Upper lobe of left lung (tissue), 6 donors: ENCODE results near the gene TMSB10. TPM values are rescaled to one million over a fixed set of nuclear protein-coding genes. Genes with fewer than 3 reads are reported as not detected.

Experiments
- ATAC-seq, 2 donors: fragments of 200-7000 bp; cut with Tn5 transposase; one replicate each; pipeline ENCODE4 v1.9.1; 2022; ENCODE audit warnings: mild to moderate bottlenecking in 2 of 2, moderate library complexity in 2 of 2; ENCODE audit not compliant: low FRiP score in 2 of 2
- DNase-seq, 2 donors: peaks; one replicate each; pipeline ENCODE4 v3.0.0-alpha.2; 2019 to 2020
- H3K27ac ChIP-seq, 4 donors: fragments of 200-600 bp; sonication (generic); one replicate each; pipeline ENCODE4 v1.5.1; 2016 to 2019
- H3K27me3 ChIP-seq, 4 donors: fragments of 200-600 bp; sonication (generic); one replicate each; pipeline ENCODE4 v1.5.1; 2017 to 2019
- H3K36me3 ChIP-seq, 4 donors: fragments of 200-600 bp; sonication (generic); one replicate each; pipeline ENCODE4 v1.5.1; 2016 to 2019
- H3K4me1 ChIP-seq, 4 donors: fragments of 200-600 bp; sonication (generic); one replicate each; pipeline ENCODE4 v1.5.1; 2018 to 2019
- H3K4me3 ChIP-seq, 4 donors: fragments of 200-600 bp; sonication (generic); one replicate each; pipeline ENCODE4 v1.5.1; 2017 to 2019; ENCODE audit warnings: mild to moderate bottlenecking in 2 of 4, moderate library complexity in 1 of 4
- H3K9me3 ChIP-seq, 4 donors: fragments of 200-600 bp; sonication (generic); one replicate each; pipeline ENCODE4 v1.5.1; 2018 to 2019
- CTCF ChIP-seq, 6 experiments: fragments of 450-650 bp in 4 of 6; fragments of 200-600 bp in 2 of 6; sonication (generic) in 2 of 6; IDR thresholded peaks; one replicate each; pipeline ENCODE4 v1.5.1; 2016 to 2019; ENCODE audit warnings: antibody characterized with exemption in 6 of 6
- EP300 ChIP-seq, 4 donors: sonication (generic); formaldehyde crosslinking; IDR thresholded peaks; one replicate each; pipeline ENCODE4 v1.5.1; 2017; ENCODE audit warnings: antibody characterized with exemption in 4 of 4, control low read depth in 2 of 4
- POLR2A ChIP-seq, 4 donors: fragments of 450-650 bp; IDR thresholded peaks; one replicate each; pipeline ENCODE4 v1.5.1; 2016 to 2017; ENCODE audit warnings: antibody characterized with exemption in 4 of 4, mild to moderate bottlenecking in 2 of 4
- POLR2AphosphoS5 ChIP-seq, 2 donors: sonication (generic); formaldehyde crosslinking; IDR thresholded peaks; one replicate each; pipeline ENCODE4 v1.5.1; 2017; ENCODE audit warnings: antibody characterized with exemption in 2 of 2
- WGBS, 2 donors: methylation state at CpG; one replicate each; pipeline ENCODE4 v1.1.5; 2017 to 2018; 5-methylcytosine and 5-hydroxymethylcytosine counted together
- total RNA-seq, 6 donors: library from RNA; depleted of rRNA in 4 of 6; stranded (reverse); fragments of >200 nt in 4 of 6; gene quantifications; one replicate each; pipeline versions ENCODE4 v1.1.0 to v1.2.1, GENCODE V29; 2016 to 2021
- donor health status: DM: no; HTN: no; CAD: no; lungs with moderate emphysema.
- donor health status: DM: no; HTN: yes; CAD: no; lungs with severe emphysema.

The TMSB10 gene
- total RNA-seq, 6 donors from 2014 or later: 1,275 to 5,234 (median 2,267) TPM

GRCh38 chr2:84940088-84940470 is 34.6 kb downstream of the TMSB10 start:
- H3K27me3 ChIP-seq: no peaks in the 10 kb centered on the region
- ATAC-seq: no peak
- peak overlapping the region in 2 of 4 donors; percentile 19 to 51 for H3K27ac ChIP-seq
- no peak overlapping the region for H3K4me3 ChIP-seq
- no peaks in the 10 kb centered on the region for H3K36me3 ChIP-seq
- H3K9me3 ChIP-seq: no peaks in the 10 kb centered on the region
- peaks cover 7 to 13% (median 11%) of the 10 kb centered on the region in 4 donors for H3K4me1 ChIP-seq
- TF ChIP-seq POLR2AphosphoS5 (IDR thresholded peaks at IDR 0.05): no peak
- no peak for TF ChIP-seq EP300 (IDR thresholded peaks at IDR 0.05)
- no peak for TF ChIP-seq POLR2A (IDR thresholded peaks at IDR 0.05)
- TF ChIP-seq CTCF (IDR thresholded peaks at IDR 0.05): no peak
- WGBS, 2 donors: 62 to 77% methylated on average over 3 of the region's 3 CpGs
- DNase-seq: no peak

- Histone ChIP-seq H3K27me3 (no peaks in the 10 kb centered on the region), H3K4me3 (no peak overlapping the region), H3K9me3 (no peaks in the 10 kb centered on the region), H3K27ac (no peak overlapping the region), H3K36me3 (no peaks in the 10 kb centered on the region), H3K4me1 (peaks cover 7 to 13% (median 11%) of the 10 kb centered on the region in 4 donors)
- 78 to 95% methylated on average over 3 of the region's 3 CpGs for WGBS, 2 donors
- no peak for TF ChIP-seq POLR2AphosphoS5 (IDR thresholded peaks at IDR 0.05)
- TF ChIP-seq EP300 (IDR thresholded peaks at IDR 0.05): no peak
- TF ChIP-seq POLR2A (IDR thresholded peaks at IDR 0.05): no peak
- TF ChIP-seq CTCF (IDR thresholded peaks at IDR 0.05): no peak
- DNase-seq: no peak
- ATAC-seq: no peak
Measured at GRCh38 chr2:84940831-84941412, 35.5 kb downstream of the TMSB10 start.

GRCh38 chr2:84942166-84942565 is 36.7 kb downstream of the TMSB10 start:
- TF ChIP-seq CTCF (IDR thresholded peaks at IDR 0.05): no peak
- TF ChIP-seq POLR2A (IDR thresholded peaks at IDR 0.05): no peak
- TF ChIP-seq EP300 (IDR thresholded peaks at IDR 0.05): no peak
- no peak for TF ChIP-seq POLR2AphosphoS5 (IDR thresholded peaks at IDR 0.05)
- Histone ChIP-seq H3K27me3 (no peaks in the 10 kb centered on the region), H3K4me1 (peaks cover 7 to 13% (median 11%) of the 10 kb centered on the region in 4 donors), H3K27ac (no peak overlapping the region), H3K4me3 (no peak overlapping the region), H3K9me3 (no peaks in the 10 kb centered on the region), H3K36me3 (no peaks in the 10 kb centered on the region)
- ATAC-seq (no peak), DNase-seq (no peak)
- WGBS, 2 donors: 94 to 100% methylated on average over 2 of the region's 2 CpGs

- Histone ChIP-seq H3K4me3 (no peak overlapping the region), H3K9me3 (no peaks in the 10 kb centered on the region), H3K27ac (no peak overlapping the region), H3K36me3 (no peaks in the 10 kb centered on the region), H3K27me3 (no peaks in the 10 kb centered on the region), H3K4me1 (peaks cover 7 to 13% (median 11%) of the 10 kb centered on the region in 4 donors)
- ATAC-seq (no peak), DNase-seq (no peak)
- WGBS, 2 donors: 91% methylated on average over 4 of the region's 4 CpGs
- TF ChIP-seq CTCF (IDR thresholded peaks at IDR 0.05): no peak
- TF ChIP-seq POLR2A (IDR thresholded peaks at IDR 0.05): no peak
- no peak for TF ChIP-seq EP300 (IDR thresholded peaks at IDR 0.05)
- no peak for TF ChIP-seq POLR2AphosphoS5 (IDR thresholded peaks at IDR 0.05)
Measured at GRCh38 chr2:84942964-84943421, 37.5 kb downstream of the TMSB10 start.
